Measurements from ENCODE around the gene DRG1.
"Not testable (repeated sequence)": the region's sequence is repeated elsewhere in the genome, so short reads cannot be mapped to it uniquely, and the experiment has no call there.

DRG1 gene

DNA sequence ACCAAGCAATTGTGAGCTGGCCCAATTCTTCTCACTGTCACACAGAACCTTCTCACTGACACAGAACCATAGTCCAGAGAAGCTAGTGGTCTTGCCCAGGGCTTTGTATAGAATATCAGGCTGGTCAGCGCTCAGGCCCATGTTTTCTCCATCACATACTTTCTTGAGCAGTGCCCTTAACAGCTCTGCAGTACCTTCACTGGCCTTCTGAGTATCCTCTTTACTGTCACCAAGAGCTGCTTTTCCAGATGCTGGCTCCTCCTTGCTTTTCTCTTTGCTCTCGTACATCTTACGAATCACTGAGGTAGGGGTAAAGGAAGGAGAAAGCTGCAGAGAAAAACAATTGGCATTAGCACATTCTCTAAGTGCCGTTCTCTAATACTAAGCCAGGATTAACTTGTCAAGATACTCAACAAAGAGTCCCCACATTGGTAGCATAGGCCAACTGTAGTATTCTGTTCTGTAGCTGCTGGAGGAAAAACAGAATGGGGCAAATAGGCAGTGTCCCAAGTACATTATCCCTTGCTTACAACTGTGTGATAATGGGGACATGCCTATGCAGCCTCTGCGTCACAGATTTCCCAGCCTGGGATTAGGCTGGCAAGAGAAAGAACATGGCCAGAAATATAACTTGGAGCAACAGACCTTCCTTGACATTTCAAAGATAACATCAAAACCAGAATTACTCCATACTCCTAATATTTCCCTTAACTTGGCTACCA, 43.5 kb downstream of the DRG1 start:
- no peak for DNase-seq (ENCODE audit: low read depth in 2 of 2)

- DNase-seq (ENCODE audit: low read depth in 2 of 2), result no peak
These were observed 44.1 kb downstream of the DRG1 start for GRCh38 chr22:31443516-31443915.

- DNase-seq (ENCODE audit: low read depth in 2 of 2), result no peak
These were observed 46.2 kb downstream of the DRG1 start for GRCh38 chr22:31445642-31446041.

GRCh38 chr22:31446208-31446607, 46.8 kb downstream of the DRG1 start:
- DNase-seq (ENCODE audit: low read depth in 2 of 2), result no peak

DNA sequence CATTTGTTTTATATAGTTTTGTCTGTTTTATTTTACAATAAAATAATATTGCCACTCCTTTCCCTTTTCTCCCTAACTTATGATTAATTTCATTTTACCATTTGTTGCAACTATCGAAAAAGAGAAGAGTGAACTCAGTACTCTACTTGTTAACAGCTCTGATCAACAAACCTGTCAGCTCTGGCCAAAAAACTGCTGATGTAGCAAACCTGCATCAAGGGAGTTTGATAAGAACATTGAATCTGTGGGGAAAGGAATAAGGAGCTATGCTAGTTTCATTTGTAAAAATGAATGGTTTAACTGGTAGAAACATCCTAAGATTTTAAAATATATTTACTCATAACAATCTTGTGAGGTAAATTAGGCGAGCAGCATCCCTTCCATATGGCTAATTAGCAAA, 47.4 kb downstream of the DRG1 start:
- no peak for DNase-seq (ENCODE audit: low read depth in 2 of 2)

GRCh38 chr22:31447337-31447736, 47.9 kb downstream of the DRG1 start:
- no peak for DNase-seq (ENCODE audit: low read depth in 2 of 2)

- no peak for DNase-seq (ENCODE audit: low read depth in 2 of 2)
These were observed 49.0 kb downstream of the DRG1 start for GRCh38 chr22:31448382-31448781.

DNA sequence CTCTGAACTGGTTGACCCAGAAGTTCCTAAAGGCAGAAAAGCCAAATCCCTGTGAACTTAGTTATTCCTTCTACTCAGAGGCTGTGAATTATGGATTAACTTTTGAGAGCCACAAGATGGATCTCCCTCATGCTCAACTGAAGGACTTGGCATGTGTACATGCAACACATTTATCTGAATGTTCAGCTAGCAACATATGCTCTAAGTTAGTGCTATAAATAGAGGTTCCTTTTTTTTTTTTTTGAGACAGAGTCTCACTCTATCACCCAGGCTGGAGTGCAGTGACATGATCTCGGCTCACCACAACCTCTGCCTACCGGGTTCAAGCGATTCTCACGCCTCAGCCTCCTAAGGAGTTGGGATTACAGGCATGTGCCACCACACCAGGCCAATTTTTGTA, 50.1 kb downstream of the DRG1 start:
- DNase-seq (ENCODE audit: low read depth in 2 of 2), result no peak

GRCh38 chr22:31451709-31452571, 52.5 kb downstream of the DRG1 start:
- DNase-seq (ENCODE audit: low read depth in 2 of 2), result no peak

- no peak for DNase-seq (ENCODE audit: low read depth in 2 of 2)
These were observed 62.3 kb downstream of the DRG1 start for GRCh38 chr22:31461699-31462098.

DNA sequence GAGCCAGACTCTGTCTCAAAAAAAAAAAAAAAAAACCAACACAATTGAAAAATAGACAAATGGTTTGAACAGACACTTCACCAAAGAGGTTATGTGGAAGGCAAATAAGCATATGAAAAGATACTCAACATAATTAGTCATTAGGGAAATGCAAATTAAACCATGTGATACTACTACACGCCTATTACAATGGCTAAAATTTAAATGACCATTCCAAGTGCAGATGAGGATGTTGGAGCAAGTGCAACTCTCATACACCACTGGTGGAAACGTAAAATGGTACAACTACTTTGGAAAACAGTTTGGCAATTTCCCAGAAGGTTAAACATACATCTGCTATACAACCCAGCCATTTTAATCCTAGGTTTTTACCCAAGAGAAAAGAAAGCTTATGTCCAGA, 65.9 kb downstream of the DRG1 start:
- no peak for DNase-seq (ENCODE audit: low read depth in 2 of 2)

- DNase-seq (ENCODE audit: low read depth in 2 of 2), result no peak
These were observed 75.3 kb downstream of the DRG1 start for GRCh38 chr22:31474743-31475142.

DNA sequence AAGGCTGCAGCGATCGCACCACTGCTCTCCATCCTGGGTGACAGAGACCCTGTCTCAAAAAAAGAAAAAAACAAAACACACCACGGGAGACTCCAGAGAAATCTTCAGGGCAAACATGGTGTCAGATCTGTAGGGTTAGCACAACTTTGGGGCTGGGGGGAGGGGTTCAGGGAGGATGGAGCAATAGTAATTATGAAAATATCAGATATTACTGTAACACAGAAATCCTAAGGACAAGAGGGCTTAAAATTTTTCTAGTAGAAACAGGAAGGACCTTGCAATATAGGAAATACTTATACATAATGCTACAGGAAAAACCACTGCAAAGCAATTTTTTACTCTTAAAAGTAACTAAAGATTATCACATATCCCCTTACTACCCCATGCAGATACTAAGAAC, 76.4 kb downstream of the DRG1 start:
- no peak for DNase-seq (ENCODE audit: low read depth in 2 of 2)

DNA sequence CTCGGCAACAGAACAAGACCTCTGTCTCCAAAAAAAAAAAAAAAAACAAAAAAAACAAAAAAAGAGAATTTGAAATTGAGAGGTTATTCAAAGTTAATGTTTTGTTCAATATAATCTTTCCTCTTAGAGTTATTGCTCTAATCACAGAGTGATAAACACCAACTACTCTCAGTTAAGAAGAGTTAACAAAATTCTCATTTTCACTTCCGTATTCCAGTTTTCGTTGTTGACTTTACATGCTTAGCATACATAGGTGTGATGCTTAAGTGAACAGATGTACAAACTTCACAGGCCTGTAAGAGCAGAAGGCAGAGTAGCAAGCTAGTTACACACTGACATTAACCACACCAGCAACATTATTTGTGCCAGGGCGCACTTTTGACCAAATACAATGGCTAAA, 77.9 kb downstream of the DRG1 start:
- no peak for DNase-seq (ENCODE audit: low read depth in 2 of 2)

DNA sequence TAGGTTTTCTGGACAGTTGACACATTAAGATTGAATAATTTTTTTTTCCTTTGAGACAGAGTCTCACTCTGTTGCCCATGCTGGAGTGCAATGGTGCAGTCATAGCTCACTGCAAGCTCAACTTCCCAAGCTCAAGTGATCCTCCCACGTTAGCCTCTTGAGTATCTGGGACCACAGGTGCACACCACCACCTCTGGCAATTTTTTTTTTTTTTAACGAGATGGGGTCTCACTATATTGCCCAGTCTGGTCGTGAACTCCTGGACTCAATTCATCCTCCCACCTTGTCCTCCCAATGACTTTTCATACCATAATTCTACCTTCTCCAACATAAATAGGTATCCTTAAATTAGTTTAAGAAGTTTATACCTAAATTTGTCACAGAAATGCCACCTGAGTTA, 81.7 kb downstream of the DRG1 start:
- no peak for DNase-seq (ENCODE audit: low read depth in 2 of 2)

- not testable (repeated sequence) for DNase-seq (ENCODE audit: low read depth in 2 of 2)
These were observed 83.1 kb downstream of the DRG1 start for GRCh38 chr22:31482470-31482869.
